Neural crest cell (in vitro differentiated cells): Measurements from ENCODE around the gene NUP58. TPM values are rescaled to one million over a fixed set of nuclear protein-coding genes. Genes with fewer than 3 reads are reported as not detected.
"Not testable (repeated sequence)": the region's sequence is repeated elsewhere in the genome, so short reads cannot be mapped to it uniquely, and the experiment has no call there.

ENCODE experiments used
- DNase-seq: peaks from one replicate; pipeline ENCODE4 v3.0.0; 2021; ENCODE audit warnings: low read depth, mixed read lengths, low spot score
- H3K27ac Mint-ChIP-seq: one replicate; pipeline ENCODE4 v1.8.0; 2021; ENCODE audit warnings: mild to moderate bottlenecking, mixed read lengths; ENCODE audit not compliant: unreplicated experiment
- H3K27me3 Mint-ChIP-seq: 2 replicates; pipeline ENCODE4 v1.8.0; 2021; ENCODE audit warnings: low read depth, mild to moderate bottlenecking, mixed read lengths
- H3K36me3 Mint-ChIP-seq: 2 replicates; pipeline ENCODE4 v1.8.0; 2021; ENCODE audit warnings: low read depth, mild to moderate bottlenecking, mixed read lengths
- H3K4me1 Mint-ChIP-seq: 2 replicates; pipeline ENCODE4 v1.8.0; 2021; ENCODE audit warnings: mixed read lengths
- H3K4me3 Mint-ChIP-seq: one replicate; pipeline ENCODE4 v1.8.0; 2021; ENCODE audit warnings: mild to moderate bottlenecking, mixed read lengths
- H3K9me3 Mint-ChIP-seq: 2 replicates; pipeline ENCODE4 v1.8.0; 2021; ENCODE audit warnings: mixed read lengths
- total RNA-seq: library from RNA; stranded (reverse); gene quantifications from 2 replicates; pipeline ENCODE4 v1.2.1, GENCODE V29; 2021
- TF ChIP-seq, protein P1 (sequence below): fragments of 200-600 bp; sonication (generic); conservative IDR thresholded peaks from 2 replicates; pipeline ENCODE4 v1.5.0; 2021; ENCODE audit warnings: antibody characterized with exemption, mild to moderate bottlenecking

Gene NUP58
- total RNA-seq, 1 donor from 2014 or later = 81.7 TPM

DNA sequence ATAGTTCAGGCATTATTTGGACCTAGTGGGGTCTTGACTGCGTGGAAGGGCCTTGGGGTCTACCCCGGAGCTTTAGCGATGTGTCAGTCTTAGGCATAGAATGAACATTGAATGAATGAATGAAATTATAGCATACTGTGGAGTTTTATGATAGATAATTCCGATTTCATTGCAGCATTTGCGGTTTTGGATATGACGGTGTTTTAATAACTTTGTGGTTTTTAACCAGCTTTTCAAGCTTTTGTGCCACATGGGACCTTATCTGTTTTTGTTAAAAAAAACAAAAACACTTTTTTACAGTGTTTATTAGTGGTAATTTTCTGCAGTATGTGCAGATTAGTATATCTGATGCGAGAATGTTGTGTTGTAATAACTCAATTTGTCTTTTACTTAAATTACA is 696 bp downstream of the NUP58 start:
- Mint-ChIP-seq H3K9me3 (peaks cover 2% of the 10 kb centered on the region), H3K36me3 (peaks cover 6% of the 10 kb centered on the region), H3K4me3 (peak overlapping the region; percentile 99), H3K27ac (peak overlapping the region; percentile 92), H3K27me3 (peaks cover 29% of the 10 kb centered on the region), H3K4me1 (peaks cover 32% of the 10 kb centered on the region)
- DNase-seq = no peak
- TF ChIP-seq, protein P1, sequence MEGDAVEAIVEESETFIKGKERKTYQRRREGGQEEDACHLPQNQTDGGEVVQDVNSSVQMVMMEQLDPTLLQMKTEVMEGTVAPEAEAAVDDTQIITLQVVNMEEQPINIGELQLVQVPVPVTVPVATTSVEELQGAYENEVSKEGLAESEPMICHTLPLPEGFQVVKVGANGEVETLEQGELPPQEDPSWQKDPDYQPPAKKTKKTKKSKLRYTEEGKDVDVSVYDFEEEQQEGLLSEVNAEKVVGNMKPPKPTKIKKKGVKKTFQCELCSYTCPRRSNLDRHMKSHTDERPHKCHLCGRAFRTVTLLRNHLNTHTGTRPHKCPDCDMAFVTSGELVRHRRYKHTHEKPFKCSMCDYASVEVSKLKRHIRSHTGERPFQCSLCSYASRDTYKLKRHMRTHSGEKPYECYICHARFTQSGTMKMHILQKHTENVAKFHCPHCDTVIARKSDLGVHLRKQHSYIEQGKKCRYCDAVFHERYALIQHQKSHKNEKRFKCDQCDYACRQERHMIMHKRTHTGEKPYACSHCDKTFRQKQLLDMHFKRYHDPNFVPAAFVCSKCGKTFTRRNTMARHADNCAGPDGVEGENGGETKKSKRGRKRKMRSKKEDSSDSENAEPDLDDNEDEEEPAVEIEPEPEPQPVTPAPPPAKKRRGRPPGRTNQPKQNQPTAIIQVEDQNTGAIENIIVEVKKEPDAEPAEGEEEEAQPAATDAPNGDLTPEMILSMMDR = no peak

DNA sequence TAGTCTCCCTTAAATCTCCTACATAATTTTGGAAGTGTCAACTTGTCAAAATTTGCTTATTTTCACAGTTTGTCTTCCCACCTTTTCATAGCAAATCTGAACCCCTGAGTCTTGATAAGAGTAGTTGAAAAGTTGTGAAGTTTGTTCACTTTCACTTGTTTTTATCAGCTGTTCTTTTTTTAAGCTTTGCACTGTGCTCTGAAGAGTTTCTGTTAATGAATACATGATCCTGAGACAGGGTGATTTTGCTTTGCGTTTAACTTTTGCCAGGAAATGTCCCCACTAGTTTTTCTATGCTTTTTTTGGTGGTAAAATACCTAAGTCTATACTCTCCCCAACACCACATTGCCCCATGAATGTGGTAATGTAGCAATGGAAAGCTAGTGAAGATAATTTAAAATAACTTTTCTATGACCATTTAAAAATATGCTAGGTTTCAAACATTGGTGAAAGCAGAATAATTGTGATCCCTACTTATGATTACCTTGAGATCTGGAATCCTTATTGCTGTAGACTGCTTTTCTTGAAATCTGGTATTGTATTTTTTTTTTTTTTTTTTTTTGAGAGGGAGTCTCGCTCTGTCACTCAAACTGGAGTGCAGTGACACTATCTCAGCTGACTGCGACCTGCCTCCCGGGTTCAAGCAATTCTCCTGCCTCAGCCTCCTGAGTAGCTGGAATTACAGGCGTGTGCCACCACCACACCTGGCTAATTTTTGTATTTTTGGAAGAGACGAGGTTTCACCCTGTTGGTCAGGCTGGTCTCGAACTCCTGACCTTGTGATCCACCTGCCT is 5.4 kb downstream of the NUP58 start:
- H3K4me1 Mint-ChIP-seq = peaks cover 28% of the 10 kb centered on the region
- H3K27me3 Mint-ChIP-seq = no peaks in the 10 kb centered on the region
- no peak for DNase-seq
- H3K4me3 Mint-ChIP-seq = no peak overlapping the region
- peaks cover 11% of the 10 kb centered on the region for H3K36me3 Mint-ChIP-seq
- H3K27ac Mint-ChIP-seq = peak overlapping the region; percentile 82
- H3K9me3 Mint-ChIP-seq = no peaks in the 10 kb centered on the region
- TF ChIP-seq, protein P1 = no peak

DNA sequence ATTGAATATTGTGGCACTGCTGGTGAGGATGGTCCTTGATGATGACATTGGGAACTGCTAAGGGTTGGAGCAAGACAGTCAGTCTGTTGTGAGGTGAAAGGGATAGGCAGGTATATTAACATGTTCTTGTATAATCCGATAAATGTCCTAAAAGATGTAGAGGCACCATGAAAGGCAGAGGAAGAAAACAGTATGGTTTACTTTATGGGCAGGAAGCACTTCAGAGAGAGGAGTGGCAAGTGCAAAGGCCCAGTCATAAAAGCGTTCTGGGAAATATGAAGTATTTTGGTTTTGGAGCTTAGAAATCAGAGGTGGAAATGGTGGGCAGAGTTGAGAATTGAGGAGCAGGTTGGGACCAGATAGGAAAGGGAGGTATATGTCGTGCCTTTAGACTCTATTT is 9.5 kb downstream of the NUP58 start:
- TF ChIP-seq, protein P1 = no peak
- DNase-seq = no peak
- no peak overlapping the region for H3K4me3 Mint-ChIP-seq
- peaks cover 20% of the 10 kb centered on the region for H3K36me3 Mint-ChIP-seq
- H3K27ac Mint-ChIP-seq = no peak overlapping the region
- no peaks in the 10 kb centered on the region for H3K9me3 Mint-ChIP-seq
- no peaks in the 10 kb centered on the region for H3K27me3 Mint-ChIP-seq
- H3K4me1 Mint-ChIP-seq = no peaks in the 10 kb centered on the region

DNA sequence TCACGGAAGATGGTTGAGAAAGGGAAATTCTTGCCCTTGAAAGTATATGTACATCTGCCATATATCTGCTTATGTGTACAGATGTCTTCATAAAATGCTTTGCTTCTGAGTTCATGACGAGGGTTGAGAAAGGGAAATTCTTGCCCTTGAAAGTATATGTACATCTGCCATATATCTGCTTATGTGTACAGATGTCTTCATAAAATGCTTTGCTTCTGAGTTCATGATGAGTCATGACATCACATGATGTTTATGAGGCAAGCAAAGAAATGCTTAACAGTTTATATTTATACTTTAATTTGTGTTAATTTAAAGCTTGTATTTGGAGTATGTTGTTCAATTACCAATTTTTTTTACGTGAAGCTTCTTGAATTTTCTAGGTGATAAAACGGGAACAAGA is 17.5 kb downstream of the NUP58 start:
- not testable (repeated sequence) for H3K4me1 Mint-ChIP-seq, H3K36me3 Mint-ChIP-seq

DNA sequence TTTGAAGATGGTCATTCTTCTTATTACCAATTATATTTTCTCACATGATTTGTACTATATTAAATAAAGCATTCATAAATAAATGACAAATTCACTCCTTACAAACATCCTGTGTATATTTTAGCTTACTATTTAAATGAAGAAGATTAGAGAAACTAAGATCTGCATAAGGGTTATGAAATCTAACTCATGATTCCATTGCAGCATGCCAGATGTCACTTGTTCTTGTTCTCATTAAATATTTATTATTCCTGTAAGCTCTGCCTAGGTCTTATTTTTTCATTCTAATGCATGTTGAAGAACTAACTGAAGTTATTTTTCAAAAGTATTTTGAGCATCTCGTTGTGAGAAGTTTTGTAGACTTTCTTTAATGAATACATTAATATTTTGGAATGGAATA is 18.3 kb downstream of the NUP58 start:
- Mint-ChIP-seq H3K27ac (no peak overlapping the region), H3K27me3 (no peaks in the 10 kb centered on the region)

More for the DNA sequence above, 17.5 kb downstream of the NUP58 start:
- H3K9me3 Mint-ChIP-seq, DNase-seq, H3K27ac Mint-ChIP-seq, H3K4me3 Mint-ChIP-seq, H3K27me3 Mint-ChIP-seq: not testable (repeated sequence)

DNA sequence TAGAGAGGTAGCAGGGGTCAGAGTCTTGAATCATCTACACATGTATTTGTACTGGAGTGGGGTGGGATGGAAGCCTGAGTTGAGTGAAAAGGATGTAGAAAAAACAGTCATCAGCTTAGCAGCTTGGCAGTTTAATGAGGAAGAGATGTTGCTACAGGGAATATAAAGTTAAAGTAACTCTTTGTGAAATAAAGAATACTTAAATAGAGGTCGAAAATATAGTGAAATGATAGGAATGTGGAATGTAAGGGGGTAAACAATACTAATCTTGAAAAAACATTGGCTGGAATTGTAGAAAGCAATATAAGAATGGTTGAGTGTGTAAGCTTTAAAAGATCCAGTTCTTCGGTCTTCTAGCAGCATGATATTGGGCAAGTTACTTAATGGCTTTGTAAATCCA is 22.7 kb downstream of the NUP58 start:
- no peaks in the 10 kb centered on the region for H3K4me1 Mint-ChIP-seq
- peaks cover 8% of the 10 kb centered on the region for H3K36me3 Mint-ChIP-seq
- no peak overlapping the region for H3K4me3 Mint-ChIP-seq
- no peak overlapping the region for H3K27ac Mint-ChIP-seq
- H3K27me3 Mint-ChIP-seq = no peaks in the 10 kb centered on the region
- DNase-seq = no peak
- H3K9me3 Mint-ChIP-seq = no peaks in the 10 kb centered on the region
- TF ChIP-seq, protein P1 = no peak

More for the DNA sequence above, 18.3 kb downstream of the NUP58 start:
- Mint-ChIP-seq H3K9me3 (no peaks in the 10 kb centered on the region), H3K36me3 (peaks cover 5% of the 10 kb centered on the region), H3K4me1 (no peaks in the 10 kb centered on the region), H3K4me3 (no peak overlapping the region)
- no peak for DNase-seq
- TF ChIP-seq, protein P1 = no peak
